SK-N-MC (cell line): Measurements from ENCODE around the gene ROCK2.
"Not testable (repeated sequence)": the region's sequence is repeated elsewhere in the genome, so short reads cannot be mapped to it uniquely, and the experiment has no call there.

ENCODE experiments used
- DNase-seq: peaks from one replicate; pipeline ENCODE4 v3.0.0-alpha.2; 2011; ENCODE audit warnings: low read depth, low spot score
- H3K27ac ChIP-seq: fragments of 200-600 bp; sonication (generic); 2 replicates; pipeline ENCODE4 v1.5.1; 2016; ENCODE audit warnings: mixed run types
- H3K36me3 ChIP-seq: fragments of 200-600 bp; sonication (generic); 2 replicates; pipeline ENCODE4 v1.6.1; 2017; ENCODE audit warnings: antibody characterized with exemption, low read length, mixed read lengths; ENCODE audit not compliant: insufficient read depth
- H3K4me3 ChIP-seq: fragments of 200-600 bp; sonication (generic); 2 replicates; pipeline ENCODE4 v1.5.1; 2016
- H3K9ac ChIP-seq: fragments of 200-600 bp; sonication (generic); 2 replicates; pipeline ENCODE4 v1.8.0; 2017; ENCODE audit warnings: mixed run types, mixed read lengths; ENCODE audit not compliant: insufficient read length
- H3K9me3 ChIP-seq: fragments of 200-600 bp; sonication (generic); 2 replicates; pipeline ENCODE4 v1.6.1; 2017; ENCODE audit warnings: low read depth, mild to moderate bottlenecking, antibody characterized with exemption, low read length, moderate library complexity, mixed read lengths
- EZH2 ChIP-seq: fragments of 200-600 bp; sonication (generic); IDR thresholded peaks from one replicate; pipeline ENCODE4 v1.6.1; 2017; ENCODE audit warnings: antibody characterized with exemption
- FOXP2 ChIP-seq: optimal IDR thresholded peaks from 2 replicates; pipeline ENCODE3; 2011; ENCODE audit warnings: mild to moderate bottlenecking, moderate library complexity; ENCODE audit not compliant: insufficient read depth; ENCODE audit errors: extremely low read length, control extremely low read depth
- POLR2AphosphoS5 ChIP-seq: IDR thresholded peaks from 2 replicates; pipeline ENCODE4 v1.6.1; 2012; ENCODE audit warnings: mild to moderate bottlenecking, low read depth, low read length, borderline replicate concordance

ROCK2 gene

GRCh38 chr2:11254100-11254536 is 90.3 kb downstream of the ROCK2 start:
- H3K4me3 ChIP-seq, result no peak overlapping the region
- H3K36me3 ChIP-seq, result peaks cover 8% of the 10 kb centered on the region; the same call in 1 of the 2 replicates
- no peak overlapping the region for H3K27ac ChIP-seq
- DNase-seq, result no peak
- H3K9ac ChIP-seq, result no peak overlapping the region
- no peaks in the 10 kb centered on the region for H3K9me3 ChIP-seq
- TF ChIP-seq POLR2AphosphoS5, result no peak
- no peak for TF ChIP-seq EZH2
- TF ChIP-seq FOXP2, result no peak

GRCh38 chr2:11252458-11252857 is 92.0 kb downstream of the ROCK2 start:
- H3K27ac ChIP-seq, H3K4me3 ChIP-seq, H3K9ac ChIP-seq, H3K9me3 ChIP-seq, DNase-seq: not testable (repeated sequence)
- peaks cover 14% of the 10 kb centered on the region for H3K36me3 ChIP-seq

- Histone ChIP-seq H3K4me3 (no peak overlapping the region), H3K9me3 (no peaks in the 10 kb centered on the region), H3K27ac (no peak overlapping the region), H3K9ac (no peak overlapping the region), H3K36me3 (peaks cover 18% of the 10 kb centered on the region)
- no peak for DNase-seq
- no peak for TF ChIP-seq FOXP2
- no peak for TF ChIP-seq EZH2
- no peak for TF ChIP-seq POLR2AphosphoS5
Observed at GRCh38 chr2:11250400-11251196, 93.8 kb downstream of the ROCK2 start.

GRCh38 chr2:11245322-11245721 is 99.1 kb downstream of the ROCK2 start:
- no peak for DNase-seq
- Histone ChIP-seq H3K9me3 (no peaks in the 10 kb centered on the region), H3K27ac (no peak overlapping the region), H3K4me3 (no peak overlapping the region), H3K36me3 (peaks cover 25% of the 10 kb centered on the region), H3K9ac (no peak overlapping the region)
- TF ChIP-seq EZH2, result no peak
- TF ChIP-seq POLR2AphosphoS5, result no peak
- TF ChIP-seq FOXP2, result no peak

- Histone ChIP-seq H3K9me3 (no peaks in the 10 kb centered on the region), H3K36me3 (peaks cover 18% of the 10 kb centered on the region), H3K4me3 (no peak overlapping the region), H3K27ac (no peak overlapping the region), H3K9ac (no peak overlapping the region)
- TF ChIP-seq EZH2, result no peak
- no peak for TF ChIP-seq POLR2AphosphoS5
- no peak for TF ChIP-seq FOXP2
- no peak for DNase-seq
Observed at GRCh38 chr2:11244091-11244826, 100.2 kb downstream of the ROCK2 start.

- H3K4me3 ChIP-seq, result no peak overlapping the region
- H3K9ac ChIP-seq, result no peak overlapping the region
- DNase-seq, result no peak
- no peak overlapping the region for H3K27ac ChIP-seq
- H3K9me3 ChIP-seq, result no peaks in the 10 kb centered on the region
- no peak for TF ChIP-seq POLR2AphosphoS5
- no peak for TF ChIP-seq EZH2
- TF ChIP-seq FOXP2, result no peak
- peaks cover 17% of the 10 kb centered on the region for H3K36me3 ChIP-seq
Observed at GRCh38 chr2:11243512-11243911, 100.9 kb downstream of the ROCK2 start.

- DNase-seq, result no peak
Observed at GRCh38 chr2:11242542-11243174, 101.8 kb downstream of the ROCK2 start.

GRCh38 chr2:11241412-11242203 is 102.8 kb downstream of the ROCK2 start:
- Histone ChIP-seq H3K27ac (no peak overlapping the region), H3K9me3 (no peaks in the 10 kb centered on the region), H3K4me3 (no peak overlapping the region), H3K36me3 (peaks cover 7% of the 10 kb centered on the region), H3K9ac (no peak overlapping the region)
- DNase-seq, result no peak
- TF ChIP-seq POLR2AphosphoS5, result no peak
- TF ChIP-seq FOXP2, result no peak
- no peak for TF ChIP-seq EZH2

More at GRCh38 chr2:11242542-11243174, 101.8 kb downstream of the ROCK2 start:
- no peak overlapping the region for H3K9ac ChIP-seq
- no peak overlapping the region for H3K27ac ChIP-seq
- no peak overlapping the region for H3K4me3 ChIP-seq
- H3K36me3 ChIP-seq, result peaks cover 13% of the 10 kb centered on the region
- TF ChIP-seq FOXP2 (no peak), POLR2AphosphoS5 (no peak), EZH2 (no peak)
- H3K9me3 ChIP-seq, result no peaks in the 10 kb centered on the region
